SK-N-SH (cell line): ENCODE data around the gene SLAMF1. TPM values are rescaled to one million over a fixed set of nuclear protein-coding genes. Genes with fewer than 3 reads are reported as not detected.

ENCODE experiments used
- CTCF ChIA-PET: fragments of 300-600, 350-600 bp; formaldehyde crosslinking; extraction: SDS; loops from one replicate; lab custom pipeline; 2021; lab: Yijun Ruan, JAX
- POLR2A ChIA-PET: fragments of 350-600 bp; sonication (Branson Sonifier 250); formaldehyde crosslinking; extraction: SDS; loops from one replicate; lab custom pipeline; 2020; ENCODE audit warnings: antibody characterized with exemption, inconsistent platforms; lab: Yijun Ruan, JAX
- DNase-seq: peaks from one replicate; pipeline ENCODE4 v3.0.0; 2012
- H2AFZ ChIP-seq: fragments of 200-600 bp; sonication (generic); 2 replicates; pipeline ENCODE4 v1.8.1; 2016; ENCODE audit warnings: antibody characterized with exemption, mild to moderate bottlenecking, low read depth
- H3F3A ChIP-seq: fragments of 200-600 bp; sonication (generic); replicated peaks from 2 replicates; pipeline ENCODE3; 2016; ENCODE audit warnings: antibody characterized with exemption, mild to moderate bottlenecking; ENCODE audit not compliant: insufficient read depth
- H3K27ac ChIP-seq, 2 experiments: fragments of 200-500 bp in 1 of 2; fragments of 200-600 bp in 1 of 2; sonication (Bioruptor generic) in 1 of 2; sonication (generic), shearing (Covaris generic) in 1 of 2; 2 replicates each; pipeline versions ENCODE4 v1.5.1 to v1.6.1; 2014 to 2016; ENCODE audit warnings: low read depth in 2 of 2, inconsistent platforms in 1 of 2, low read length in 1 of 2, mild to moderate bottlenecking in 1 of 2, mixed read lengths in 1 of 2
- H3K27me3 ChIP-seq: fragments of 200-600 bp; sonication (generic), shearing (Covaris generic); 2 replicates; pipeline ENCODE4 v1.6.1; 2016; ENCODE audit warnings: mixed run types; ENCODE audit not compliant: insufficient read depth
- H3K36me3 ChIP-seq, 2 experiments: fragments of 200-500 bp in 1 of 2; fragments of 200-600 bp in 1 of 2; sonication (Bioruptor generic) in 1 of 2; sonication (generic) in 1 of 2; replicated peaks in 1 of 2; 2 replicates each; pipeline versions ENCODE3 to v1.5.1; 2014 to 2016; ENCODE audit warnings: low read length in 1 of 2, mild to moderate bottlenecking in 1 of 2; ENCODE audit not compliant: insufficient read depth in 2 of 2, control insufficient read depth in 1 of 2
- H3K4me1 ChIP-seq, 2 experiments: fragments of 200-500 bp in 1 of 2; fragments of 200-600 bp in 1 of 2; sonication (Bioruptor generic) in 1 of 2; sonication (generic), shearing (Covaris generic) in 1 of 2; 2 replicates each; pipeline versions ENCODE4 v1.5.1 to v1.6.1; 2014 to 2016; ENCODE audit warnings: low read depth in 1 of 2, low read length in 1 of 2, mixed run types in 1 of 2; ENCODE audit not compliant: insufficient read depth in 2 of 2, control insufficient read depth in 1 of 2
- H3K4me2 ChIP-seq: fragments of 200-600 bp; sonication (generic), shearing (Covaris generic); 2 replicates; pipeline ENCODE4 v1.6.1; 2017; ENCODE audit warnings: mixed run types
- H3K4me3 ChIP-seq, 2 experiments: fragments of 200-500 bp in 1 of 2; fragments of 200-600 bp in 1 of 2; sonication (Bioruptor generic) in 1 of 2; sonication (generic), shearing (Covaris generic) in 1 of 2; 2 replicates each; pipeline versions ENCODE4 v1.5.1 to v1.8.1; 2014 to 2016; ENCODE audit warnings: low read depth in 2 of 2, inconsistent platforms in 1 of 2, low read length in 1 of 2, mild to moderate bottlenecking in 1 of 2, mixed read lengths in 1 of 2, moderate library complexity in 1 of 2
- H3K79me2 ChIP-seq: fragments of 200-600 bp; sonication (generic); 2 replicates; pipeline ENCODE4 v1.8.1; 2017; ENCODE audit warnings: mild to moderate bottlenecking; ENCODE audit not compliant: insufficient read depth
- H3K9ac ChIP-seq: fragments of 200-600 bp; sonication (generic); 2 replicates; pipeline ENCODE4 v1.6.1; 2017; ENCODE audit warnings: mixed run types
- H3K9me2 ChIP-seq: fragments of 200-600 bp; sonication (generic); 2 replicates; pipeline ENCODE4 v1.6.1; 2017; ENCODE audit warnings: mixed run types
- H3K9me3 ChIP-seq: fragments of 200-600 bp; sonication (generic); 2 replicates; pipeline ENCODE4 v1.6.1; 2017; ENCODE audit warnings: mixed run types, mild to moderate bottlenecking, moderate library complexity
- H4K20me1 ChIP-seq: fragments of 200-600 bp; sonication (generic); 2 replicates; pipeline ENCODE4 v1.6.1; 2017; ENCODE audit warnings: mild to moderate bottlenecking, mixed run types; ENCODE audit not compliant: insufficient read depth
- CTCF ChIP-seq: fragments of 200-600 bp; sonication (generic); IDR thresholded peaks from 2 replicates; pipeline ENCODE4 v1.6.1; 2017; ENCODE audit warnings: antibody characterized with exemption, mild to moderate bottlenecking, moderate library complexity
- EZH2phosphoT487 ChIP-seq: fragments of 200-600 bp; sonication (generic); IDR thresholded peaks from 2 replicates; pipeline ENCODE4 v1.6.1; 2017; ENCODE audit warnings: low read depth, mixed run types, mild to moderate bottlenecking, antibody characterized with exemption, moderate library complexity, borderline replicate concordance
- FOXM1 ChIP-seq: IDR thresholded peaks from 2 replicates; pipeline ENCODE4 v1.4.0; 2012; ENCODE audit warnings: low read depth, mild to moderate bottlenecking
- GABPA ChIP-seq: IDR thresholded peaks from 2 replicates; pipeline ENCODE4 v1.4.0; 2012; ENCODE audit warnings: low read depth, mild to moderate bottlenecking
- GATA2 ChIP-seq: sonication (generic); formaldehyde crosslinking; IDR thresholded peaks from 2 replicates; pipeline ENCODE4 v1.5.0; 2020; ENCODE audit warnings: mild to moderate bottlenecking, missing genetic modification reagents
- IRF3 ChIP-seq: fragments of 150-350 bp; IDR thresholded peaks from 2 replicates; pipeline ENCODE4 v1.6.1; 2016; ENCODE audit warnings: mild to moderate bottlenecking, low read depth, low read length
- MXI1 ChIP-seq: IDR thresholded peaks from 2 replicates; pipeline ENCODE4 v1.6.1; 2012; ENCODE audit warnings: mild to moderate bottlenecking, low read depth, low read length, improper control_type of control experiment
- RAD21 ChIP-seq: IDR thresholded peaks from 2 replicates; pipeline ENCODE4 v1.6.1; 2012; ENCODE audit warnings: mild to moderate bottlenecking, low read length
- RCOR1 ChIP-seq: fragments of 150-350 bp; IDR thresholded peaks from 2 replicates; pipeline ENCODE4 v1.6.1; 2017; ENCODE audit warnings: antibody characterized with exemption, low read length
- REST ChIP-seq: IDR thresholded peaks from 2 replicates; pipeline ENCODE4 v1.6.1; 2012; ENCODE audit warnings: mild to moderate bottlenecking, low read depth, low read length, moderate library complexity
- RFX5 ChIP-seq: IDR thresholded peaks from 2 replicates; pipeline ENCODE4 v1.6.1; 2012; ENCODE audit warnings: mild to moderate bottlenecking, improper control_type of control experiment, low read length
- RXRA ChIP-seq: IDR thresholded peaks from 2 replicates; pipeline ENCODE4 v1.4.0; 2012; ENCODE audit warnings: low read depth, mild to moderate bottlenecking, borderline replicate concordance
- SIN3A ChIP-seq: IDR thresholded peaks from 2 replicates; pipeline ENCODE4 v1.6.1; 2012; ENCODE audit warnings: low read depth, mild to moderate bottlenecking, low read length, moderate library complexity, borderline replicate concordance
- WGBS: methylation state at CpG from one replicate; pipeline ENCODE4 v1.1.6; 2017; ENCODE audit warnings: low lambda C conversion rate; 5-methylcytosine and 5-hydroxymethylcytosine counted together
- polyA plus RNA-seq, 3 experiments: library from polyadenylated mRNA; depleted of rRNA; stranded (reverse); fragments of >200 nt; gene quantifications; 2 replicates each; pipeline ENCODE4 v1.2.3, GENCODE V29; 2012

SLAMF1 gene
- polyA plus RNA-seq, 1 of the 3 experiments (the other 2 are of a cell fraction) = not detected

- CTCF ChIA-PET = no interaction called here
- H3K27me3 ChIP-seq = peaks cover 9% of the 10 kb centered on the region
- WGBS = 0% methylated on average over 1 of the region's 1 CpG
These were observed 23.0 kb downstream of the SLAMF1 start for GRCh38 chr1:160623862-160624261.

GRCh38 chr1:160623227-160623633 is 23.6 kb downstream of the SLAMF1 start:
- no peaks in the 10 kb centered on the region for H3F3A ChIP-seq
- H3K4me3 ChIP-seq = no peak overlapping the region
- no peak overlapping the region for H3K4me2 ChIP-seq
- H3K9me2 ChIP-seq = no peaks in the 10 kb centered on the region
- H3K36me3 ChIP-seq = no peaks in the 10 kb centered on the region
- H3K79me2 ChIP-seq = no peaks in the 10 kb centered on the region
- no peak for DNase-seq
- peaks cover 5% of the 10 kb centered on the region for H3K27me3 ChIP-seq
- H2AFZ ChIP-seq = no peak overlapping the region
- no peak overlapping the region for H3K9ac ChIP-seq
- no peak overlapping the region for H3K27ac ChIP-seq
- H3K4me1 ChIP-seq = no peaks in the 10 kb centered on the region
- WGBS = 3% methylated on average over 3 of the region's 3 CpGs
- no peaks in the 10 kb centered on the region for H3K9me3 ChIP-seq
- ChIA-PET POLR2A (no interaction called here), CTCF (interaction anchor here (1.1 kb wide), 1 partner anchor 10 kb away, joined by 3 read pairs; no protein-coding TSS in a partner anchor)
- H4K20me1 ChIP-seq = no peaks in the 10 kb centered on the region
- no peak for TF ChIP-seq MXI1
- no peak for TF ChIP-seq RAD21
- no peak for TF ChIP-seq IRF3
- TF ChIP-seq GATA2 = no peak
- no peak for TF ChIP-seq CTCF
- TF ChIP-seq FOXM1 = no peak
- TF ChIP-seq RFX5 = no peak
- TF ChIP-seq GABPA = no peak
- no peak for TF ChIP-seq SIN3A
- TF ChIP-seq REST = no peak
- no peak for TF ChIP-seq RXRA

More at GRCh38 chr1:160623862-160624261, 23.0 kb downstream of the SLAMF1 start:
- Histone ChIP-seq H2AFZ (no peak overlapping the region), H3K9me2 (no peaks in the 10 kb centered on the region), H4K20me1 (no peaks in the 10 kb centered on the region), H3K4me1 (no peaks in the 10 kb centered on the region), H3K9me3 (no peaks in the 10 kb centered on the region), H3K4me3 (no peak overlapping the region), H3K4me2 (no peak overlapping the region), H3K27ac (no peak overlapping the region), H3F3A (no peaks in the 10 kb centered on the region), H3K36me3 (no peaks in the 10 kb centered on the region), H3K79me2 (no peaks in the 10 kb centered on the region), H3K9ac (no peak overlapping the region)
- no peak for DNase-seq
- POLR2A ChIA-PET = no interaction called here
- no peak for TF ChIP-seq RCOR1
- no peak for TF ChIP-seq REST
- TF ChIP-seq EZH2phosphoT487 = no peak
